SK-N-SH treated with all-trans-retinoic acid at 6 μM for 48 hours (cell line): Measurements from ENCODE around the gene ABCC3.

ENCODE experiments used
- ATAC-seq: fragments of 200-7000 bp; cut with Tn5 transposase; 3 replicates; pipeline ENCODE4 v1.9.1; 2020; ENCODE audit warnings: mild to moderate bottlenecking, moderate library complexity
- ARNTL ChIP-seq: fragments of 450-650 bp; formaldehyde crosslinking; IDR thresholded peaks from 2 replicates; pipeline ENCODE4 v1.5.0; 2020; ENCODE audit warnings: low read depth, mild to moderate bottlenecking, moderate library complexity, borderline replicate concordance
- BACH2 ChIP-seq: fragments of 250-450 bp; sonication (Bioruptor Pico); IDR thresholded peaks from 2 replicates; pipeline ENCODE4 v1.9.0; 2021; ENCODE audit warnings: mild to moderate bottlenecking, borderline replicate concordance
- CREB5 ChIP-seq: fragments of 250-450 bp; sonication (Bioruptor Pico); IDR thresholded peaks from 2 replicates; pipeline ENCODE4 v1.5.1; 2020; ENCODE audit warnings: low read depth, mild to moderate bottlenecking, moderate library complexity
- CSDC2 ChIP-seq: fragments of 250-450 bp; sonication (Bioruptor Pico); IDR thresholded peaks from 2 replicates; pipeline ENCODE4 v1.5.0; 2020; ENCODE audit warnings: mild to moderate bottlenecking, moderate library complexity
- ESRRG ChIP-seq: fragments of 250-450 bp; sonication (Bioruptor Pico); IDR thresholded peaks from 2 replicates; pipeline ENCODE4 v1.6.1; 2021; ENCODE audit warnings: mild to moderate bottlenecking
- GLIS3 ChIP-seq: fragments of 250-450 bp; sonication (Bioruptor Pico); IDR thresholded peaks from 2 replicates; pipeline ENCODE4 v1.5.0; 2020; ENCODE audit warnings: mild to moderate bottlenecking, moderate library complexity
- ISL1 ChIP-seq: fragments of 250-450 bp; sonication (Bioruptor Pico); IDR thresholded peaks from 2 replicates; pipeline ENCODE4 v2.1.2; 2022; ENCODE audit warnings: mild to moderate bottlenecking, moderate library complexity
- OSR1 ChIP-seq: fragments of 250-450 bp; sonication (Bioruptor Pico); IDR thresholded peaks from 2 replicates; pipeline ENCODE4 v1.8.0; 2022; ENCODE audit warnings: moderate library complexity, mild to moderate bottlenecking, inconsistent platforms
- PATZ1 ChIP-seq: fragments of 250-450 bp; sonication (Bioruptor Pico); IDR thresholded peaks from 2 replicates; pipeline ENCODE4 v1.8.0; 2020; ENCODE audit warnings: mild to moderate bottlenecking, moderate library complexity, borderline replicate concordance
- PPARA ChIP-seq: fragments of 250-450 bp; sonication (Bioruptor Pico); IDR thresholded peaks from 2 replicates; pipeline ENCODE4 v1.5.0; 2020; ENCODE audit warnings: mild to moderate bottlenecking, borderline replicate concordance
- RARB ChIP-seq: fragments of 250-450 bp; sonication (Bioruptor Pico); IDR thresholded peaks from 2 replicates; pipeline ENCODE4 v1.8.0; 2021; ENCODE audit warnings: mild to moderate bottlenecking, moderate library complexity
- SNAI2 ChIP-seq: fragments of 250-450 bp; sonication (Bioruptor Pico); IDR thresholded peaks from 2 replicates; pipeline ENCODE4 v1.5.0; 2020; ENCODE audit warnings: mild to moderate bottlenecking, moderate library complexity
- TCF4 ChIP-seq: fragments of 250-450 bp; sonication (Bioruptor Pico); IDR thresholded peaks from 2 replicates; pipeline ENCODE4 v1.8.0; 2021; ENCODE audit warnings: mild to moderate bottlenecking, moderate library complexity, borderline replicate concordance
- TOX ChIP-seq: fragments of 250-450 bp; sonication (Bioruptor Pico); IDR thresholded peaks from 2 replicates; pipeline ENCODE4 v1.8.0; 2021; ENCODE audit warnings: mild to moderate bottlenecking, moderate library complexity, borderline replicate concordance
- ZC3H10 ChIP-seq: fragments of 250-450 bp; sonication (Bioruptor Pico); IDR thresholded peaks from 2 replicates; pipeline ENCODE4 v1.5.1; 2021; ENCODE audit warnings: mild to moderate bottlenecking, moderate library complexity
- ZFP3 ChIP-seq: fragments of 250-450 bp; sonication (Bioruptor Pico); IDR thresholded peaks from 2 replicates; pipeline ENCODE4 v1.5.0; 2020; ENCODE audit warnings: mild to moderate bottlenecking, moderate library complexity
- ZFP30 ChIP-seq: fragments of 450-650 bp; formaldehyde crosslinking; IDR thresholded peaks from 2 replicates; pipeline ENCODE4 v1.5.0; 2022; ENCODE audit warnings: mild to moderate bottlenecking, moderate library complexity
- ZNF565 ChIP-seq: fragments of 450-650 bp; formaldehyde crosslinking; conservative IDR thresholded peaks from 2 replicates; pipeline ENCODE4 v1.5.0; 2020; ENCODE audit warnings: low read depth, mild to moderate bottlenecking, moderate library complexity
- ZNF70 ChIP-seq: fragments of 450-650 bp; formaldehyde crosslinking; IDR thresholded peaks from 2 replicates; pipeline ENCODE4 v1.5.0; 2020; ENCODE audit warnings: mild to moderate bottlenecking, moderate library complexity
- ZNF8 ChIP-seq: fragments of 450-650 bp; formaldehyde crosslinking; IDR thresholded peaks from 2 replicates; pipeline ENCODE4 v1.5.0; 2020; ENCODE audit warnings: mild to moderate bottlenecking, moderate library complexity
- TF ChIP-seq, protein P1 (sequence below): fragments of 250-450 bp; sonication (Bioruptor Pico); IDR thresholded peaks from 2 replicates; pipeline ENCODE4 v1.5.0; 2020; ENCODE audit warnings: mild to moderate bottlenecking, moderate library complexity
- TF ChIP-seq, protein P2 (sequence below): fragments of 250-450 bp; sonication (Bioruptor Pico); IDR thresholded peaks from 2 replicates; pipeline ENCODE4 v1.5.1; 2021; ENCODE audit warnings: mild to moderate bottlenecking, moderate library complexity
- TF ChIP-seq, protein P3 (sequence below): fragments of 250-450 bp; sonication (Bioruptor Pico); IDR thresholded peaks from 2 replicates; pipeline ENCODE4 v1.8.0; 2021; ENCODE audit warnings: low read depth, mild to moderate bottlenecking, moderate library complexity, borderline replicate concordance

Gene ABCC3

GRCh38 chr17:50728881-50729765, 94.4 kb downstream of the ABCC3 start:
- TF ChIP-seq, protein P1, sequence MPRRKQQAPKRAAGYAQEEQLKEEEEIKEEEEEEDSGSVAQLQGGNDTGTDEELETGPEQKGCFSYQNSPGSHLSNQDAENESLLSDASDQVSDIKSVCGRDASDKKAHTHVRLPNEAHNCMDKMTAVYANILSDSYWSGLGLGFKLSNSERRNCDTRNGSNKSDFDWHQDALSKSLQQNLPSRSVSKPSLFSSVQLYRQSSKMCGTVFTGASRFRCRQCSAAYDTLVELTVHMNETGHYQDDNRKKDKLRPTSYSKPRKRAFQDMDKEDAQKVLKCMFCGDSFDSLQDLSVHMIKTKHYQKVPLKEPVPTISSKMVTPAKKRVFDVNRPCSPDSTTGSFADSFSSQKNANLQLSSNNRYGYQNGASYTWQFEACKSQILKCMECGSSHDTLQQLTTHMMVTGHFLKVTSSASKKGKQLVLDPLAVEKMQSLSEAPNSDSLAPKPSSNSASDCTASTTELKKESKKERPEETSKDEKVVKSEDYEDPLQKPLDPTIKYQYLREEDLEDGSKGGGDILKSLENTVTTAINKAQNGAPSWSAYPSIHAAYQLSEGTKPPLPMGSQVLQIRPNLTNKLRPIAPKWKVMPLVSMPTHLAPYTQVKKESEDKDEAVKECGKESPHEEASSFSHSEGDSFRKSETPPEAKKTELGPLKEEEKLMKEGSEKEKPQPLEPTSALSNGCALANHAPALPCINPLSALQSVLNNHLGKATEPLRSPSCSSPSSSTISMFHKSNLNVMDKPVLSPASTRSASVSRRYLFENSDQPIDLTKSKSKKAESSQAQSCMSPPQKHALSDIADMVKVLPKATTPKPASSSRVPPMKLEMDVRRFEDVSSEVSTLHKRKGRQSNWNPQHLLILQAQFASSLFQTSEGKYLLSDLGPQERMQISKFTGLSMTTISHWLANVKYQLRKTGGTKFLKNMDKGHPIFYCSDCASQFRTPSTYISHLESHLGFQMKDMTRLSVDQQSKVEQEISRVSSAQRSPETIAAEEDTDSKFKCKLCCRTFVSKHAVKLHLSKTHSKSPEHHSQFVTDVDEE (CRISPR knock-in tag), result no peak
- TF ChIP-seq CSDC2 (CRISPR knock-in tag), result no peak
- no peak for TF ChIP-seq ESRRG (CRISPR knock-in tag)
- TF ChIP-seq OSR1, result no peak
- TF ChIP-seq, protein P2, sequence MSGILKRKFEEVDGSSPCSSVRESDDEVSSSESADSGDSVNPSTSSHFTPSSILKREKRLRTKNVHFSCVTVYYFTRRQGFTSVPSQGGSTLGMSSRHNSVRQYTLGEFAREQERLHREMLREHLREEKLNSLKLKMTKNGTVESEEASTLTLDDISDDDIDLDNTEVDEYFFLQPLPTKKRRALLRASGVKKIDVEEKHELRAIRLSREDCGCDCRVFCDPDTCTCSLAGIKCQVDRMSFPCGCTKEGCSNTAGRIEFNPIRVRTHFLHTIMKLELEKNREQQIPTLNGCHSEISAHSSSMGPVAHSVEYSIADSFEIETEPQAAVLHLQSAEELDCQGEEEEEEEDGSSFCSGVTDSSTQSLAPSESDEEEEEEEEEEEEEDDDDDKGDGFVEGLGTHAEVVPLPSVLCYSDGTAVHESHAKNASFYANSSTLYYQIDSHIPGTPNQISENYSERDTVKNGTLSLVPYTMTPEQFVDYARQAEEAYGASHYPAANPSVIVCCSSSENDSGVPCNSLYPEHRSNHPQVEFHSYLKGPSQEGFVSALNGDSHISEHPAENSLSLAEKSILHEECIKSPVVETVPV, result no peak
- no peak for TF ChIP-seq BACH2 (CRISPR knock-in tag)
- TF ChIP-seq PPARA (CRISPR knock-in tag), result no peak
- TF ChIP-seq, protein P3, sequence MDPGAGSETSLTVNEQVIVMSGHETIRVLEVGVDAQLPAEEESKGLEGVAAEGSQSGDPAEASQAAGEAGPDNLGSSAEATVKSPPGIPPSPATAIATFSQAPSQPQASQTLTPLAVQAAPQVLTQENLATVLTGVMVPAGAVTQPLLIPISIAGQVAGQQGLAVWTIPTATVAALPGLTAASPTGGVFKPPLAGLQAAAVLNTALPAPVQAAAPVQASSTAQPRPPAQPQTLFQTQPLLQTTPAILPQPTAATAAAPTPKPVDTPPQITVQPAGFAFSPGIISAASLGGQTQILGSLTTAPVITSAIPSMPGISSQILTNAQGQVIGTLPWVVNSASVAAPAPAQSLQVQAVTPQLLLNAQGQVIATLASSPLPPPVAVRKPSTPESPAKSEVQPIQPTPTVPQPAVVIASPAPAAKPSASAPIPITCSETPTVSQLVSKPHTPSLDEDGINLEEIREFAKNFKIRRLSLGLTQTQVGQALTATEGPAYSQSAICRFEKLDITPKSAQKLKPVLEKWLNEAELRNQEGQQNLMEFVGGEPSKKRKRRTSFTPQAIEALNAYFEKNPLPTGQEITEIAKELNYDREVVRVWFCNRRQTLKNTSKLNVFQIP (CRISPR knock-in tag), result no peak
- no peak for TF ChIP-seq SNAI2
- no peak for TF ChIP-seq RARB (CRISPR knock-in tag)
- no peak for TF ChIP-seq GLIS3 (CRISPR knock-in tag)
- TF ChIP-seq TCF4 (CRISPR knock-in tag), result no peak
- TF ChIP-seq TOX (CRISPR knock-in tag), result no peak
- no peak for ATAC-seq

DNA sequence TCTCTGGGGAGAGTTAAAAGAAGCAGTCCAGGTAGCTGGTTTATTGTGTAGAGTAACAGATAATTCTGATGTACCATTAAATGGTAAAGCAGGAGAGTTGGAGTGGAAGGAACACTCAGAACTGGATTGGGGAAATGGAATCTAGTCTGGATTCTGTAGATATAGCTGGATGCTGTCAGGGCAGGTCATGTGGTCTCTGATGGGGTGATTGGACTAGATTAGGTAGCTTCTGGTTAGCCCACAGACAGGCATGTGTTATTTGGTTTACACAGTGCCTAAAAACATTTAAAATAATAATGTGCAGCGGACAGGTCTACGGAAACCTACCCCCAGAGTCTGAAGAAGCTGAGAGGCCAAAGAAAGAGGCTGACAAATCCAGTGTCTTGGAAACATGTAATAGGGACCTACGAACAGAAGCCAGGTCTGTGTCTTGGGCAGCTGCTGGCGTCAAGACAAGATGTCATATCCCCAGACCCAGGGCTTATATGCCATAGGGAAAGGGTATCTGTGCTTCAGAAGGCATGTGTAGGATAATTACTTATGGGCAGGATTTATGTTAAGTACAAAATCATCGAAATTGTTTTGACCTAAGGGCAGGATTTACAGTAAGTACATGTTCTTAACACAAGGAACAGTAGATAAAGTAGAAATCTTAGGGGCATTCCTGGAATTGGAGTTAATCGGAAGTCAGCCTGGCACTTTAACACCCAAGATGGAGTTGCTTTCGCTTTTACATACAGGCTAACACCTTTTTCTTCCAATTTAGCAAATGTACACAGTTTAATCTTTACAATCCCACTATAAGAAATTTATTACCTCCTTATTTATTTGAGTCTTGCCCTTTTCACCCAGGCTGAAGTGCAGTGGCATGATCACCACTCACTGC, 97.1 kb downstream of the ABCC3 start:
- TF ChIP-seq ZC3H10 (no peak), ZFP3 (CRISPR knock-in tag) (no peak), ARNTL (CRISPR knock-in tag) (no peak), SNAI2 (0 out of 2 replicates have a peak, but pooled peaks have one; percentile 22), TCF4 (CRISPR knock-in tag) (peak; percentile 16; the same call in 1 of the 2 replicates), ZNF8 (no peak)
- TF ChIP-seq, all 23 proteins: peak for 2
- peak; percentile 41 for ATAC-seq

- ATAC-seq, result no peak
- TF ChIP-seq ZC3H10, result no peak
- TF ChIP-seq CREB5 (CRISPR knock-in tag), result no peak
- TF ChIP-seq CSDC2 (CRISPR knock-in tag), result no peak
- TF ChIP-seq ZFP3 (CRISPR knock-in tag), result no peak
- TF ChIP-seq TCF4 (CRISPR knock-in tag), result no peak
- TF ChIP-seq ZNF8, result no peak
- no peak for TF ChIP-seq PPARA (CRISPR knock-in tag)
- TF ChIP-seq ZNF565 (CRISPR knock-in tag), result no peak
- TF ChIP-seq, protein P1 (CRISPR knock-in tag), result no peak
- no peak for TF ChIP-seq ZFP30 (CRISPR knock-in tag)
- no peak for TF ChIP-seq TOX (CRISPR knock-in tag)
- TF ChIP-seq ARNTL (CRISPR knock-in tag), result no peak
- TF ChIP-seq ZNF70 (CRISPR knock-in tag), result no peak
- TF ChIP-seq ISL1 (CRISPR knock-in tag), result no peak
- TF ChIP-seq PATZ1 (CRISPR knock-in tag), result no peak
These were observed 100.6 kb downstream of the ABCC3 start for GRCh38 chr17:50735287-50735686.
